ENCODE measurements around the gene MFSD2A.
"Not testable (repeated sequence)": the region's sequence is repeated elsewhere in the genome, so short reads cannot be mapped to it uniquely, and the experiment has no call there.

Gene MFSD2A

DNA sequence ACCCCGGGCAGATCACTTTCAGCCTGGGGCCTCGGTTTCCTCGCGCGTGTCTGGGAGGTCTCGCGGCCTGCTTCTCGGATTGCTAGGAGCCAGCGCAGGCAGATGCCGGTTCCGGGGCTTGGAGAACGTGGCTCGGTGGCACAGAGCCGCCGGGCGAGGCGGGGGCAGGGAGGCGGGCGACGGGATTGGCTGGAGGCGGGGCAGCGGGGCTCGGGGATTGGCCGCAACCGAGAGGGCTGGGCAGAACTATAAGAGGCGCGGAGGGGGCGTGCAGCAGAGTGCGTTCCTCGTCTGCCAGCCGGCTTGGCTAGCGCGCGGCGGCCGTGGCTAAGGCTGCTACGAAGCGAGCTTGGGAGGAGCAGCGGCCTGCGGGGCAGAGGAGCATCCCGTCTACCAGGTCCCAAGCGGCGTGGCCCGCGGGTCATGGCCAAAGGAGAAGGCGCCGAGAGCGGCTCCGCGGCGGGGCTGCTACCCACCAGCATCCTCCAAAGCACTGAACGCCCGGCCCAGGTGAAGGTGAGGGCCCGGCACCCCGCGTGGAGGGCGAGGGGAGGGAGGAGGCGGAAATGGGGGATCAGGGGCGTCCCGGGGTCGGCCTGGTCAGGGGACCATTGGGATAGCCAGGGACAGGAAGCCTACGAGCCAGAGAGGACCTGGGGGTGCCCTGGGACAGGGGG, at the start of gene MFSD2A:
TSS of gene MFSD2A (plus strand) at position 276 of the 677 bp plus-strand sequence. CDS start at position 424, 148 bp downstream.
- TF ChIP-seq, protein P1, sequence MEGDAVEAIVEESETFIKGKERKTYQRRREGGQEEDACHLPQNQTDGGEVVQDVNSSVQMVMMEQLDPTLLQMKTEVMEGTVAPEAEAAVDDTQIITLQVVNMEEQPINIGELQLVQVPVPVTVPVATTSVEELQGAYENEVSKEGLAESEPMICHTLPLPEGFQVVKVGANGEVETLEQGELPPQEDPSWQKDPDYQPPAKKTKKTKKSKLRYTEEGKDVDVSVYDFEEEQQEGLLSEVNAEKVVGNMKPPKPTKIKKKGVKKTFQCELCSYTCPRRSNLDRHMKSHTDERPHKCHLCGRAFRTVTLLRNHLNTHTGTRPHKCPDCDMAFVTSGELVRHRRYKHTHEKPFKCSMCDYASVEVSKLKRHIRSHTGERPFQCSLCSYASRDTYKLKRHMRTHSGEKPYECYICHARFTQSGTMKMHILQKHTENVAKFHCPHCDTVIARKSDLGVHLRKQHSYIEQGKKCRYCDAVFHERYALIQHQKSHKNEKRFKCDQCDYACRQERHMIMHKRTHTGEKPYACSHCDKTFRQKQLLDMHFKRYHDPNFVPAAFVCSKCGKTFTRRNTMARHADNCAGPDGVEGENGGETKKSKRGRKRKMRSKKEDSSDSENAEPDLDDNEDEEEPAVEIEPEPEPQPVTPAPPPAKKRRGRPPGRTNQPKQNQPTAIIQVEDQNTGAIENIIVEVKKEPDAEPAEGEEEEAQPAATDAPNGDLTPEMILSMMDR (IDR thresholded peaks at IDR 0.05; ENCODE audit: low read depth, low read length) = no peak
- peak; percentile 86 to 95 for DNase-seq (ENCODE audit: low read depth in 2 of 2)
- H3K4me3 ChIP-seq (replicated peaks in 1 of 2; ENCODE audit: low read depth in 2 of 2, low read length in 2 of 2) = peak within 1 kb of the TSS; percentile 61 to 63

DNA sequence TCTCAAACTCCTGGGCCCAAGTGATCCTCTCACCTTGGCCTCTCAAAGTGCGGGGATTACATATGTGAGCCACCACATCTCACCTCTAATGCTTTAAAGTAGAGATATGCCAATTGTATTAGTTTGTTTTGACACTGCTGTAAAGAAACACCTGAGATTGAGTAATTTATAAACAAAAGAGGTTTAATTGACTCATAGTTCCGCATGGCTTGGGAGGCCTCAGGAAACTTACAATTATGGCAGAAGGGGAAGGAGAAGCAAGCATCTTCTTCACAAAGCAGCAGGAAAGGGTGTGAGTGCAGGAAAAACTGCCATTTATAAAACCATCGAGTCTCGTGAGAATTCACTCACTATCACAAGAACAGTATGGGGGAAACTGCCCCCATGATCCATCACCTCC, 49.8 kb upstream of the MFSD2A start:
- no peak overlapping the region for H3K4me3 ChIP-seq (replicated peaks in 1 of 2; ENCODE audit: low read depth in 2 of 2, low read length in 2 of 2)
- TF ChIP-seq, protein P1 (IDR thresholded peaks at IDR 0.05; ENCODE audit: low read depth, low read length) = no peak
- no peak for DNase-seq (ENCODE audit: low read depth in 2 of 2)

DNA sequence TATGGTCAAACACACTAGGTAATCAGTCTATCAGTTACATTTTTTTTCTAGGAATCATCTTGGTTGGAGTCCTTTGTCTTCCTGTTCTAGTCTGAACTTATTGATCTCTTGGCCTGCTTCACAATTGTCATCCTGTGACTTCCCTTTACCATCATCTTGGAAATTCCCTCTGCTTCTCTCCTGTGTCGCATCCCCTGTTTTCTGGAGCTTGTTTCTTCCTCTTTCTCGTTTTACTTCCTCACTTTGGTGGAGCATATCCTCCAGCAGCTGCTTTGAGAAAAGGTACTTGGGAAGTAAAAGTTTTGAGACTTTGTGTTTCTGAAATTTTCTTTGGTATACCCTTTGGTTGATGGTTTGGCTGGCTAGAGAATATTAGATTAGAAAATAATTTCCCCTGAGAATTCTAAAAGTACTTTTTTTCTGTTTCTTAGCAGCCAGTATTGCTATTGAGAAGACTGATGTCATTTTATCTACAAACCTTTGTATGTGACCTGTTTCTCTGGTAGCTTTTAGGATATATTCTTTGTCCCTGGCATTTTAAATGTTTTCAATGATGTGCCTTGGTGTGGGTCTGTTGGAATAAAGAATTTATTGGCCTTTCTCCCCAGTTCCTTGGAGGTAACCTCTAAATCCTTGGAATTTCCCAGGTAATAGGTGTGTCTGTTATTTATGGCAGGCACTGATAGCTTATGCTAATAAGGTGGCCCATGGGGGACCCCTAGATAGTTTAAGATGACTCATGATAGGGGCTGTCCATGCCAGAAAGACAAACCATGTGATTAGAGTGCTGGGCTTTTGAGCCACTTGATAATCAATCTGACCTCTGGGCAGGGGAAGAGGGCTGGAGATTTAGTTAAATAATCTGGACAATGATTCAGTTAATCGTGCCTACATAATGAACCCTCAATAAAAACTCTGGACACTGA, 47.2 kb upstream of the MFSD2A start:
- TF ChIP-seq, protein P1 (IDR thresholded peaks at IDR 0.05; ENCODE audit: low read depth, low read length) = no peak
- no peak for DNase-seq (ENCODE audit: low read depth in 2 of 2)
- no peak overlapping the region for H3K4me3 ChIP-seq (replicated peaks in 1 of 2; ENCODE audit: low read depth in 2 of 2, low read length in 2 of 2)

DNA sequence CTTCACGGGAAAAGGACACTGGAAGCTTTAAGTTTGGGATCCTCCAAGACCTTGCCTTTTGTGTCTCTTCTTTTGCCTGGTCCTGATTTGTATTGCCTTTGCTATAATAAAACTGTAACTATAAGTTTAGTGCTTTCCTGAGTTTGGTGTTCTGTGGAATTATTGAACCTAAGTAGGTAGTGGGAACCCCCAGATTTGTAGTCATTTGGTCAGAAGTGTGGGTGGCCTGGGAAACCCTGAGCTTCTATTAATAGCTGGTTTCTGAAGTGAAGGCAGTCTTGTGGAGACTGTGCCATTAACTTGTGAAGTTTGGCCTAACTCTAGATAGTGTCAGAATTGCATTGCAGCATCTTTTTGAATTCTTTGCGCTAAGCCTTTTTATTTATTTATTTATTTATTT, 46.4 kb upstream of the MFSD2A start:
- H3K4me3 ChIP-seq (replicated peaks in 1 of 2; ENCODE audit: low read depth in 2 of 2, low read length in 2 of 2) = no peak overlapping the region
- DNase-seq (ENCODE audit: low read depth in 2 of 2) = no peak
- TF ChIP-seq, protein P1 (IDR thresholded peaks at IDR 0.05; ENCODE audit: low read depth, low read length) = no peak

DNA sequence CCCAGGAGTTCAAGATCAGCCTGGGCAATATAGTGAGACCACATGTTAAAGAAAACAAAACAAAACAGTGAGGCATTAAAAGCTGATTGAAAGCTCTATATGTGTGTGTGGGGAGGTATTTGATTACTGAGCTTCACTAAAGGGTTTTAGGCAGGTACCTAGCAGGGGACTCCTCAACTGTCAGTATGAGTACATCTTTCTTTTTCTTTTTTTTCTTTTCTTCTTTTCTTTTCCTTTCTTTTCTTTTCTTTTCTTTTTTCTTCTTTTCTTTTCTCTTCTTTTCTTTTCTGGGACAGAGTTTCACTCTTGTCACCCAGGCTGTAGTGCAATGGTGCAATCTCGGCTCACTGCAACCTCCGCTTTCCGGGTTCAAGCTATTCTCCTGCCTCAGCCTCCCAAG, 44.7 kb upstream of the MFSD2A start:
- no peak overlapping the region for H3K4me3 ChIP-seq (replicated peaks in 1 of 2; ENCODE audit: low read depth in 2 of 2, low read length in 2 of 2)
- TF ChIP-seq, protein P1 (IDR thresholded peaks at IDR 0.05; ENCODE audit: low read depth, low read length) = no peak
- DNase-seq (ENCODE audit: low read depth in 2 of 2) = no peak

DNA sequence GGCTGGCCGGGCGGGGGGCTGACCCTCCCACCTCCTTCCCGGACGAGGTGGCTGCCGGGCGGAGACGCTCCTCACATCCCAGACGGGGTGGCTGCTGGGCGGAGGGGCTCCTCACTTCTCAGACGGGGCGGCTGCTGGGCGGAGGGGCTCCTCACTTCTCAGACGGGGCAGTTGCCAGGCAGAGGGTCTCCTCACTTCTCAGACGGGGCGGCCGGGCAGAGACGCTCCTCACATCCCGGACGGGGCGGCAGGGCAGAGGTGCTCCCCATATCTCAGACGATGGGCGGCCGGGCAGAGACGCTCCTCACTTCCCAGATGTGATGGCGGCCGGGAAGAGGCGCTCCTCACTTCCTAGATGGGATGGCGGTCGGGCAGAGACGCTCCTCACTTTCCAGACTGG, 41.8 kb upstream of the MFSD2A start:
- DNase-seq (ENCODE audit: low read depth in 2 of 2); H3K4me3 ChIP-seq (replicated peaks in 1 of 2; ENCODE audit: low read depth in 2 of 2, low read length in 2 of 2): not testable (repeated sequence)

DNA sequence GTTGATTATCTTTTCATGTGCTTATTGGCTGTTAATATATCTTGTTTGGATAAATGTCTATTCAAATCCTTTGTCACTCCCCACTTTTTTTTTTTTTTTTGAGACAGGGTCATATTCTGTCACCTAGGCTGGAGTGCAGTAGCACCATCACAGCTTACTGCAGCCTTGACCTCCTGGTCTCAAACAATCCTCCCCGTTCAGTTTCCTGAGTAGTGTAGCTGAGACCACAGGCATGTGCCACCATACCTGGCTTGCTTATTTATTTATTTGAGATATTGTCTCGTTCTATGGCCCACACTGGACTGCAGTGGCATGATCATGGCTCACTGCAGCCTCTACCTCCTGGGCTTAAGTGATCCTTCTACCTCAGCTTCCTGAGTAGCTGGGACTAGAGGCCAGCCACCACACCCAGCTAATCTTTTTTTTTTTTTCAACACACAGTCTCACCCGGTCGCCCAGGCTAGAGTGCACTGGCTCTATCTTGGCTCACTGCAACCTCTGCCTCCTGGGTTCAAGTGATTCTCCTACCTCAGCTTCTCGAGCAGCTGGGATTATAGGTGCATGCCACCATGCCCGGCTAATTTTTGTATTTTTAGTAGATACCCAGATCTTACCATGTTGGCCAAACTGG, 39.3 kb upstream of the MFSD2A start:
- H3K4me3 ChIP-seq (replicated peaks in 1 of 2; ENCODE audit: low read depth in 2 of 2, low read length in 2 of 2) = no peak overlapping the region
- DNase-seq (ENCODE audit: low read depth in 2 of 2) = no peak
- TF ChIP-seq, protein P1 (IDR thresholded peaks at IDR 0.05; ENCODE audit: low read depth, low read length) = no peak
